Activated T-helper 1 cell treated with anti-CD3 and anti-CD28 coated beads, Interleukin-2, amount 50 U/mL, for 16 hours (primary cell): ENCODE data around the gene SMAD6.
"Not testable (repeated sequence)": the region's sequence is repeated elsewhere in the genome, so short reads cannot be mapped to it uniquely, and the experiment has no call there.

Experiments
- DNase-seq, 2 donors: peaks; one replicate each; pipeline ENCODE4 v3.0.0-alpha.2; 2020; ENCODE audit warnings: low read depth in 1 of 2, low spot score in 1 of 2

The SMAD6 gene

GRCh38 chr15:66821307-66821706, 119.3 kb downstream of the SMAD6 start:
- no peak for DNase-seq

GRCh38 chr15:66822114-66822513, 120.1 kb downstream of the SMAD6 start:
- no peak for DNase-seq

- no peak for DNase-seq
These were observed 120.5 kb downstream of the SMAD6 start for GRCh38 chr15:66822576-66822975.

GRCh38 chr15:66823601-66824000, 121.6 kb downstream of the SMAD6 start:
- no peak for DNase-seq

GRCh38 chr15:66824424-66824823, 122.4 kb downstream of the SMAD6 start:
- no peak for DNase-seq

GRCh38 chr15:66825139-66825538, 123.1 kb downstream of the SMAD6 start:
- no peak for DNase-seq

- no peak for DNase-seq
These were observed 123.7 kb downstream of the SMAD6 start for GRCh38 chr15:66825731-66826130.

GRCh38 chr15:66826507-66826906, 124.5 kb downstream of the SMAD6 start:
- DNase-seq = no peak

- DNase-seq = no peak
These were observed 125.1 kb downstream of the SMAD6 start for GRCh38 chr15:66827039-66827697.

- DNase-seq = no peak
These were observed 125.6 kb downstream of the SMAD6 start for GRCh38 chr15:66827698-66828055.

- DNase-seq = not testable (repeated sequence)
These were observed 126.9 kb downstream of the SMAD6 start for GRCh38 chr15:66828817-66829541.

GRCh38 chr15:66829551-66830121, 127.6 kb downstream of the SMAD6 start:
- no peak for DNase-seq

- DNase-seq = no peak
These were observed 128.3 kb downstream of the SMAD6 start for GRCh38 chr15:66830358-66830757.

- DNase-seq = no peak
These were observed 128.8 kb downstream of the SMAD6 start for GRCh38 chr15:66830823-66831222.

GRCh38 chr15:66831289-66831688, 129.3 kb downstream of the SMAD6 start:
- DNase-seq = no peak

- no peak for DNase-seq
These were observed 129.9 kb downstream of the SMAD6 start for GRCh38 chr15:66831801-66832390.
